SJSA1 (cell line): ENCODE results near the gene UNC13B. TPM values are rescaled to one million over a fixed set of nuclear protein-coding genes. Genes with fewer than 3 reads are reported as not detected.

Experiments used
- DNase-seq, 2 experiments: peaks; one replicate each; pipeline ENCODE4 v3.0.0-alpha.2; 2015 to 2020; ENCODE audit warnings: low spot score in 2 of 2, low read depth in 1 of 2
- H3K27ac ChIP-seq: fragments of 250-450 bp; sonication (Bioruptor Pico); 2 replicates; pipeline ENCODE4 v1.5.1; 2020; ENCODE audit warnings: mild to moderate bottlenecking, moderate library complexity
- H3K27me3 ChIP-seq: fragments of 250-450 bp; sonication (Bioruptor Pico); replicated peaks from 2 replicates; pipeline ENCODE4 v1.5.1; 2020; ENCODE audit warnings: mild to moderate bottlenecking, moderate library complexity
- H3K36me3 ChIP-seq: fragments of 250-450 bp; sonication (Bioruptor Pico); 2 replicates; pipeline ENCODE4 v1.5.1; 2020; ENCODE audit warnings: mild to moderate bottlenecking
- H3K4me1 ChIP-seq: fragments of 250-450 bp; sonication (Bioruptor Pico); replicated peaks from 2 replicates; pipeline ENCODE4 v1.6.1; 2021; ENCODE audit warnings: mild to moderate bottlenecking
- H3K4me3 ChIP-seq: fragments of 250-450 bp; sonication (Bioruptor Pico); 2 replicates; pipeline ENCODE4 v1.5.1; 2020; ENCODE audit warnings: mild to moderate bottlenecking
- H3K9me3 ChIP-seq: fragments of 250-450 bp; sonication (Bioruptor Pico); replicated peaks from 2 replicates; pipeline ENCODE4 v1.5.1; 2020; ENCODE audit warnings: mild to moderate bottlenecking
- total RNA-seq: library from RNA; depleted of rRNA; stranded (reverse); fragments of >200 nt; shearing (Covaris generic); gene quantifications from 2 replicates; pipeline ENCODE4 v1.2.3, GENCODE V29; 2014

UNC13B gene
- total RNA-seq, 1 experiment from 2014 or later = 1.6 TPM

- no peaks in the 10 kb centered on the region for H3K27me3 ChIP-seq
- DNase-seq = peak in 1 of 2 experiments; percentile 46
- no peaks in the 10 kb centered on the region for H3K36me3 ChIP-seq
- H3K9me3 ChIP-seq = no peaks in the 10 kb centered on the region
- H3K27ac ChIP-seq = no peak overlapping the region
- H3K4me3 ChIP-seq = no peak overlapping the region
- H3K4me1 ChIP-seq = peaks cover 16% of the 10 kb centered on the region
Measured at GRCh38 chr9:35350827-35351549, 189.2 kb downstream of the UNC13B start.

GRCh38 chr9:35353731-35354365, 192.0 kb downstream of the UNC13B start:
- H3K27ac ChIP-seq = no peak overlapping the region
- no peaks in the 10 kb centered on the region for H3K27me3 ChIP-seq
- H3K4me1 ChIP-seq = peaks cover 16% of the 10 kb centered on the region
- no peaks in the 10 kb centered on the region for H3K9me3 ChIP-seq
- H3K36me3 ChIP-seq = no peaks in the 10 kb centered on the region
- DNase-seq = no peak
- no peak overlapping the region for H3K4me3 ChIP-seq

GRCh38 chr9:35355939-35356338, 194.1 kb downstream of the UNC13B start:
- Histone ChIP-seq H3K4me3 (no peak overlapping the region), H3K9me3 (no peaks in the 10 kb centered on the region), H3K27me3 (no peaks in the 10 kb centered on the region), H3K36me3 (no peaks in the 10 kb centered on the region), H3K27ac (no peak overlapping the region), H3K4me1 (peaks cover 5% of the 10 kb centered on the region)
- no peak for DNase-seq

GRCh38 chr9:35357116-35357515, 195.3 kb downstream of the UNC13B start:
- no peaks in the 10 kb centered on the region for H3K36me3 ChIP-seq
- DNase-seq = no peak
- no peak overlapping the region for H3K27ac ChIP-seq
- no peaks in the 10 kb centered on the region for H3K27me3 ChIP-seq
- H3K9me3 ChIP-seq = no peaks in the 10 kb centered on the region
- no peak overlapping the region for H3K4me3 ChIP-seq
- no peaks in the 10 kb centered on the region for H3K4me1 ChIP-seq

- H3K36me3 ChIP-seq = no peaks in the 10 kb centered on the region
- no peak overlapping the region for H3K4me3 ChIP-seq
- no peak for DNase-seq
Measured at GRCh38 chr9:35357826-35358225, 196.0 kb downstream of the UNC13B start.

GRCh38 chr9:35364817-35365585, 203.2 kb downstream of the UNC13B start:
- no peaks in the 10 kb centered on the region for H3K36me3 ChIP-seq
- no peaks in the 10 kb centered on the region for H3K9me3 ChIP-seq
- no peak for DNase-seq
- no peak overlapping the region for H3K4me3 ChIP-seq
- no peaks in the 10 kb centered on the region for H3K27me3 ChIP-seq
- H3K4me1 ChIP-seq = peaks cover 8% of the 10 kb centered on the region
- H3K27ac ChIP-seq = no peak overlapping the region

More at GRCh38 chr9:35357826-35358225, 196.0 kb downstream of the UNC13B start:
- Histone ChIP-seq H3K27me3 (no peaks in the 10 kb centered on the region), H3K9me3 (no peaks in the 10 kb centered on the region), H3K27ac (no peak overlapping the region), H3K4me1 (no peaks in the 10 kb centered on the region)

- peaks cover 8% of the 10 kb centered on the region for H3K4me1 ChIP-seq
- H3K9me3 ChIP-seq = no peaks in the 10 kb centered on the region
- H3K36me3 ChIP-seq = no peaks in the 10 kb centered on the region
- H3K27ac ChIP-seq = no peak overlapping the region
- no peak overlapping the region for H3K4me3 ChIP-seq
- no peaks in the 10 kb centered on the region for H3K27me3 ChIP-seq
- no peak for DNase-seq
Measured at GRCh38 chr9:35366627-35367026, 204.8 kb downstream of the UNC13B start.

GRCh38 chr9:35367451-35367850, 205.6 kb downstream of the UNC13B start:
- Histone ChIP-seq H3K27ac (no peak overlapping the region), H3K4me1 (peaks cover 8% of the 10 kb centered on the region), H3K4me3 (no peak overlapping the region), H3K36me3 (no peaks in the 10 kb centered on the region), H3K9me3 (no peaks in the 10 kb centered on the region), H3K27me3 (no peaks in the 10 kb centered on the region)
- peak; percentile 27 to 41 for DNase-seq

GRCh38 chr9:35370241-35370640, 208.4 kb downstream of the UNC13B start:
- no peak for DNase-seq
- Histone ChIP-seq H3K9me3 (no peaks in the 10 kb centered on the region), H3K4me3 (no peak overlapping the region), H3K27me3 (no peaks in the 10 kb centered on the region), H3K27ac (no peak overlapping the region), H3K4me1 (peaks cover 8% of the 10 kb centered on the region), H3K36me3 (no peaks in the 10 kb centered on the region)

- DNase-seq = no peak
- no peak overlapping the region for H3K27ac ChIP-seq
- no peaks in the 10 kb centered on the region for H3K9me3 ChIP-seq
- no peaks in the 10 kb centered on the region for H3K4me1 ChIP-seq
- no peak overlapping the region for H3K4me3 ChIP-seq
- H3K36me3 ChIP-seq = no peaks in the 10 kb centered on the region
- no peaks in the 10 kb centered on the region for H3K27me3 ChIP-seq
Measured at GRCh38 chr9:35374436-35374835, 212.6 kb downstream of the UNC13B start.

GRCh38 chr9:35374910-35375309, 213.1 kb downstream of the UNC13B start:
- no peak for DNase-seq
- H3K27ac ChIP-seq = no peak overlapping the region
- no peaks in the 10 kb centered on the region for H3K4me1 ChIP-seq
- H3K4me3 ChIP-seq = no peak overlapping the region
- no peaks in the 10 kb centered on the region for H3K9me3 ChIP-seq
- no peaks in the 10 kb centered on the region for H3K27me3 ChIP-seq
- no peaks in the 10 kb centered on the region for H3K36me3 ChIP-seq

- Histone ChIP-seq H3K27me3 (no peaks in the 10 kb centered on the region), H3K4me3 (no peak overlapping the region), H3K9me3 (no peaks in the 10 kb centered on the region), H3K36me3 (no peaks in the 10 kb centered on the region), H3K27ac (no peak overlapping the region), H3K4me1 (no peaks in the 10 kb centered on the region)
- no peak for DNase-seq
Measured at GRCh38 chr9:35380039-35380438, 218.2 kb downstream of the UNC13B start.

- Histone ChIP-seq H3K4me1 (no peaks in the 10 kb centered on the region), H3K36me3 (no peaks in the 10 kb centered on the region), H3K4me3 (no peak overlapping the region), H3K27me3 (no peaks in the 10 kb centered on the region), H3K27ac (no peak overlapping the region), H3K9me3 (no peaks in the 10 kb centered on the region)
- DNase-seq = no peak
Measured at GRCh38 chr9:35380619-35381018, 218.8 kb downstream of the UNC13B start.

GRCh38 chr9:35385042-35385441, 223.2 kb downstream of the UNC13B start:
- Histone ChIP-seq H3K4me3 (no peak overlapping the region), H3K9me3 (no peaks in the 10 kb centered on the region), H3K36me3 (no peaks in the 10 kb centered on the region), H3K27ac (no peak overlapping the region), H3K4me1 (no peaks in the 10 kb centered on the region), H3K27me3 (no peaks in the 10 kb centered on the region)
- DNase-seq = no peak
